ENCODE results near the gene MEAF6.
"Not testable (repeated sequence)": the region's sequence is repeated elsewhere in the genome, so short reads cannot be mapped to it uniquely, and the experiment has no call there.

Gene MEAF6

DNA sequence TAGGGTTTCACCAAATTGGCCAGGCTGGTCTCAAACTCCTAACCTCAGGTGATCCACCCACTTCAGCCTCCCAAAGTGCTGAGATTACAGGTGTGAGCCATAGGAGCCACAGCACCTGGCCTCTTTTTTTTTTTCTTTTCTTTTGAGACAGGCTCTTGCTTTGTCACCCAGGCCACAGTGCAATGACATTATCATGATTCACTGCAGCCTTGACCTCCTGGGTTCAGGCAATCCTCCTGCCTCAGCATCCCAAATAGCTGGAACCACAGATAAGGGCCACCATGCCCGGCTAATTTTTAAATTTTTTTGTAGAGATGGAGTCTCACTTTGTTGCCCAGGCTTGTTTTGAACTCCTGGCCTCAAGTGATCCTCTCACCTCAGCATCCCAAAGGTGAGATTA, 15.3 kb upstream of the MEAF6 start:
- FAIRE-seq: not testable (repeated sequence)

DNA sequence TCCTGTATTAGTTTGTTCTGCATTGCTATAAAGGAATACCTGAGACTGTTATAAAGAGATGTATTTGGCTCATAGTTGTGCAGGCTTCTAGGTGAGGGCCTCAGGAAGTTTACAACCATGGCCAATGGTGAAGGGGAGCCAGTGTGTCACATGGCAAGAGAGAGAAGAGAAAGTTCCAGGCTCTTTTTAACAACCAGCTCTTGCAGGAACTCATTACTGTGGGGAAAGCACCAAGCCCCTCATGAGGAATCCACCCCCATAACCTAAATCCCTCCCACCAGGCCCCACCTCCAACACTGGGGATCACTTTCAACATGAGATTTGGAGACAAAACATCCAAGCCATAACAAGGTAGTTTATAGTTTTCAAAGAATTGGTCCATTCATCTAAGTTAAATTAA, 5.0 kb upstream of the MEAF6 start:
- FAIRE-seq: no peak

DNA sequence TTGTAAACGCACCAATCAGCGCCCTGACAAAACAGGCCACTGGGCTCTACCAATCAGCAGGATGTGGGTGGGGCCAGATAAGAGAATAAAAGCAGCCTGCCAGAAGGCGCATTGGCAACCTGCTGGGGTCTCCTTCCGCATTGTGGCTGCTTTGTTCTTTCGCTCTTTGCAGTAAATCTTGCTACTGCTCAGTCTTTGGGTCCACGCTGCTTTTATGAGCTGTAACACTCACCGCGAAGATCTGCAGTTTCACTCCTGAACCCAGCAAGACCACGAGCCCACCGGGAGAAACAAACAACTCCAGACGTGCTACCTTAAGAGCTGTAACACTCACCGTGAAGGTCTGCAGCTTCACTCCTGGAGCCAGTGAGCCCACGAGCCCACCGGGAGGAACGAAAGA, 4.4 kb upstream of the MEAF6 start:
- not testable (repeated sequence) for FAIRE-seq

DNA sequence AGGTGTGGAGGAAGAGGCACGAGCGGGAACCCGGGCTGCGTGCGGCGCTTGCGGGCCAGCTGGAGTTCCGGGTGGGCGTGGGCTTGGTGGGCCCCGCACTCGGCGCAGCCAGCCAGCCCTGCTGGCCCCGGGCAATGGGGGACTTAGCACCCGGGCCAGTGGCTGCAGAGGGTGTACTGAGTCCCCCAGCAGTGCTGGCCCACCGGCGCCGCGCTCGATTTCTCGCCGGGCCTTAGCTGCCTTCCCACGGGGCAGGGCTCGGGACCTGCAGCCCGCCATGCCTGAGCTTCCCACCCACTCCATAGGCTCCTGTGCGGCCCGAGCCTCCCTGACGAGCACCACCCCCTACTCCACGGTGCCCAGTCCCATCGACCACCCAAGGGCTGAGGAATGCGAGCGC, 3.7 kb upstream of the MEAF6 start:
- FAIRE-seq: not testable (repeated sequence)

DNA sequence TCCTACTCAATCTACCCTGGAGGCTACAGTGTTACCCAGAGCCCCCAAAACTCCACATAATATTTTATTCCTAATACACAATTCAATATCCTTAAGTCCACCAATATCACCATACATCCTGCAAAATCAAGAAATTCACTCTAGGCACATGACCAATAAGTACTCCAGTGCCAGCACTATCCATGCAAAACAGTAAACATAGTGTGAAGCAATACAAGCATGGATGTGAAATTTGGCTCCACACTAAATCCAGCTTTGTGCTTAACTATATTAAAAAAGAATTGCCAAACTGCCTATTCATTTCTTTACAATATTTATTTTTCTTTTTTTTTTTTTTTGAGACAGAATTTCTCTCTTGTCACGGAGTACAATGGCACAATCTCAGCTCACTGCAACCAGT, 3.0 kb upstream of the MEAF6 start:
- FAIRE-seq: no peak

DNA sequence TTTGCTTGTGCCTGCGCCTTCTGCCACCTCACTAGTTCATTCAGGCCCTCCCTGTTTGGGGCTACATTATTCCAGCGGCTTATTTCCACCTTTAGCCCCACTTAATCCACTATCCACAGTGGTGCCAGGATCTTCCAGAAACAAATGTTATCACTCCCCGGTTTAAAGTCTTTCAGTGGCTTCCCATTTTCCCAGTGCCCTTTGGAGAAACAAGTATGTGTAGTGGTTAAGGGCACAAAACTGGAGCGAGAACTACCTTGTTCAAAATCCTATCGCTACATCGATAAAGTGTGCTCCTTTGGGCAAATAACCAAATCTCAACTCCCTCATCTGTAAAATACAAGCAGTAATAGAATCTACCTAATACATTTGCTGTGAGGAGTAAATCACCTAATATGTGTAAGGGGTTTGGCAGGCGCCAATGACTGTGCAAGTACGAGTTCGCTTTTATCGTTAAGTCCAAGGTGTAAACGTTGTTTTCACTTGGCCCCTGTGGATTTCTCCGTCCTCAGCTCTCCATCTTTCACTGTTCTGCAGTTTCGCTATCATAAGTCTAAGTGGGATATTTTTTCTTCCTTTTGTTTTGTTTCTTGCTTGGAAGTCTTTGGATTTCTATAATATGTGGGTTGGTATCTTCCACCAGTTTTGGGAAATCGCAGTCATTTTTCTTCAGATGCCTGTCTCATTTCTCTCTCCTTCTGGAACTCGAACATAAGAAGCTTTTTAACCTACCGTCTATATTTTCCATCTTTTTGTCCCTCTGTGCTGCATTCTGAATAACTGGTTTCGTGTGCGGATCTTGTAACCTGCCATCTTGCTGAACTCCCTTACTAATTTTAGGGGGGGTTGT, 844 bp upstream of the MEAF6 start:
- no peak for FAIRE-seq

DNA sequence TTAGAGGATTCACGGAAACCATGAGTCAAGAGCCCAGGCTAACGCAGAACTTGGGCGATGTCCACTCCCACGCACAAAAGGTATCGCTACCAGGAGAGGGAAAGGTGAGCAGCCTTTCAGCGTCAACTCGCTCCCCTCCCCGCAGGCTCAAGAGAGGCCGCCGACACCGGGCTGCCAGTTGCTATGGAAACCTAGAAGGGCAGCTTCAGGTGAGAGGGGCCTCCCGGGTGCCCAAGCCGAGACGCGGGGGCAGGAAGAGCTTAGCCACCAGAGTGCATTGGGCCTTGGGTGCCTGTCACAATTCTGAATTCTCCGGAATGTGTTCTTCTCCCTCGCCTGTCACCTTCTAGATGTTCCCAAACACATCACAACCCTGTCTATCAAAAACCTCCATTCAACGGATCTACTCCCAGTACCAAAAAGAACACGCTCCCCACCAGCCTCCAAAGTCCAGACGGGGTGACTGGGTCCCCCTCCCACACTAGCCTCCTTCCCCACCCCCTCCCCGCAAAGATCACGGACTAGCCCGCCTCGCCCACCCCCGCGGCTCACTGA, 694 bp downstream of the MEAF6 start:
- no peak for FAIRE-seq

DNA sequence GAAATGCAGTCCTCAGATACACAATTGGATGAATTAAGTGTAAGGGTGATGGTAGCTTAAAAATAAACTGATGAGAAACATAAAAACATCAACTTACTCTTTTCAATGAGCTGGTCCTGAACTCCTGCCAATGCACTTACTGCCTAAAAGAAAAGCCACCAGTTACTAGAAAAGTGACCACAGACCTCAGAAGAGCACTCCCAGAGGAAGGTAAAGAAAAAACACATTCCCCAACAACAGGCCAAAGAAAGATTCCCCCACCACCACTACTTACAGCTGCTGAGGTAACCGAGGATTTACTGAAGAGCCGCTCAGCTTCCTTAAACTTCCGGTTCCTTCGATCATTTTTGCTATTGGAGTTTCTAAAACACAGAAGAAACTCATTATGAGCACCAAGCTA, 5.4 kb downstream of the MEAF6 start:
- no peak for FAIRE-seq

DNA sequence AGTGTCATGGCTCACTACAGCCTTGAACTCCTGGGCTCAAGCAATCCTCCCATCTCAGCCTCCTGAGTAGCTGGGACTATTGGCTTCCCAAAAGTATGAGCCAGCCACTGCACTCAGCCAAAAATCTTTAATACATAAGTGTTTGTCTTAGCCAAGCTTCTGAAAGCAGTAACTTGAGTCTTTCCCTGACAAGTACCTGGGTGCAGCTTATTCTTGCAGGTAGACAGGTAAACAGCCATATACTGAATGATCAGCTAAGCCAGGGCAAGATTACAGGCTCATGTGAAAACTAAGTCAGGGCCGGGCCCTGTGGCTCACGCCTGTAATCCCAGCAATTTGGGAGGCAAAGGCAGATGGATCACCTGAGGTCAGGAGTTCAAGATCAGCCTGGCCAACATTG, 7.8 kb downstream of the MEAF6 start:
- FAIRE-seq: no peak

DNA sequence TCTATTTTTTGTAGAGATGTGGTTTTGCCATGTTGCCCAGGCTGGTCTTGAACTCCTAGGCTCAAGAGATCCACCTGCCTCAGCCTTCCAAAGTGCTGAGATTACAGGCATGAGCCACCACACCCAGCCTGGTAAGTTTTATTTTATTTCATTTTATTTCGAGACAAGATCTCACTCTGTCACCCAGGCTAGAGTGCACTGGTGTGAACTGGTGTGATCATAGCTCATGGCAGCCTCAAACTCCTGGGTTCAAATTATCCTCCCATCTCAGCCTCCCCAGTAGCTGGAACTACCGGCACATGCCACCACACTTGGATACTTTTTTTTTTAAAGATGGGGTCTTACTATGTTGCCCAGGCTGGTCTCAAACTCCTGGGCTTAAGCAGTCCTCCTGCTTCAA, 11.8 kb downstream of the MEAF6 start:
- FAIRE-seq: not testable (repeated sequence)

DNA sequence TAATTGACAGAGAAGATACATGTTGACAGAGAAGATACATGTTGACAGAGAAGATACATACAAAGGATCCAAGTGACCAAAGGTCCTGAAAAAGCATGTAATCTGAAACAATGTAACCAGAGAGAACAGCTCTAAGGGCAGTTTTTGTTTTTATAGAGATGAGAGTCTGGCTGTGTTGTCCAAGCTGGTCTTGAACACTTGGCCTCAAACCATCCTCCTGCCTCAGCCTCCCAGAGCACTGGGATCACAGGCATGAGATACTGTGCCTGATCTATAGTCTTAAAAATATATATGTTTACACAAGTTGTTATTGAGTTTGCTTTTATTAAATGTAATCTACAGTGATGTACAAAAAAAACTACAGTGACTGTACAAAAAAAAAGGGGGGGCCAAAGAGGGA, 12.5 kb downstream of the MEAF6 start:
- FAIRE-seq: no peak

DNA sequence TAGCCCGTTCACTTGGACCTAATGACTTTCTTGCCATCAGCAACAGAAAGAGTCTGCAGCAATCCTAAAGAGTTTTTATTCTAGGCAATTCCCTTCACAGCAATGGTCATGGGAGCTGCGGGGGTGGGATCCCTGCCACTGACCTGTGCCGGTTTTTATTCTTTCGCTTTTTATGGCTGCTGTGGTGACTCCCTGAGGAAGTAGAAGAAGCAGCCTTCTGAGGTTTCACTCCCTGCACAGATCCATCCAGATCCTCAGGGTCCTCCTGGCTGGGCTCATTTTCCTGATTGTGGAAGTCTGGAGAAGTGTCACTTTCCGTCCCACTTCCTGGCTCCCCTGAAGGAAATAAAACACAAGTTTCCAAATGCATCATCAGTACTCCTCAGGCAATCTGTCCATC, 12.9 kb downstream of the MEAF6 start:
- no peak for FAIRE-seq

DNA sequence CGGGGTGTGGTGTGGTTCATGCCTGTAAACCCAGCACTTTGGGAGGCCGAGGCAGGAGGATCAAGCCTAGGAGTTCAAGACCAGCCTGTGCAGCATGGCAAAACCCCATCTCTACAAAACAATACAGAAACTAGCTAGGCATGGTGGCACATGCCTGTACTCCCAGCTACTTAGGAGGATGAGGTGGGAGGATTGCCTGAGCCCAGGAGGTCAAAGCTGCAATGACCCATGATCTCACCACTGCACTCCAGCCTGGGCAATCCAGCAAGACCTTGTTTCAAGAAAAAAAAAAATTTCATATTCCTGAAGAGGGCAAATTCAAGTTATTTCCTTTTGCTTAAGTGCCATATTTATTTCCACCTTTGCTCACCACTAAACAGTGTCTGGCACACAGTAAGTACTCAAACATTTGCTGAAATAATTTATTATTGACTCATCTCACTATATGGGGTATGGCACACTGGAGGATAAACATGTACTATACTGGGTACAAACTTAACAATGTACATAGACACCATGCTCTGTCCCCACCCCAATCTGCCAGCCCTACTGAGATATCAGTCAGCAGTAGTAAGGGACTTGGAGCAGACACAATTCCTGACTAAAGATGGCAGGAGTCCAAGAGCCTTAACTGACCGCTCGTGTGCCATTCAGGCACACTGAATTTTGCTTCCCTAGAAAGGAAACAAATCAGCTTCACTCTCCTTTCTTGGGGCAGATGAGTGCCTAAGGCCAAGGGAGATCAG, 15.5 kb downstream of the MEAF6 start:
- FAIRE-seq: no peak

DNA sequence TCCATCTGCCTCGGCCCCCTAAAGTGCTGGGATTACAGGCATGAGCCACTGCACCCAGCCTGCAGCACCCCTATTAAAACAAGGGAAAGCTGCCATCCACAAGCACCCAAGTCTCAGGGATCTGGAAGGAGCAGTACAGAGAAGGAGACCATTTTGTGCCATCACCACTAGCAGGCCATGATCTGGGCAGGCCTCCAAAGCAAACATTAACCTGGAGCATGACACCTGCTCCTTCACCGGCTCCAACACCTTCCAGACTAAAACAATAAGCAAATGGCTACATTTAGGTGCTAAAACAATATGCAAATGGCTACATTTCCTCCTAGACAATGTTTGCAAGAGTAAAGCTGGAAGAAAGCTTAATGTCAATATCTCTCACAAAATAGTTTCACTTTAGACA, 16.7 kb downstream of the MEAF6 start:
- peak; percentile 86 for FAIRE-seq

DNA sequence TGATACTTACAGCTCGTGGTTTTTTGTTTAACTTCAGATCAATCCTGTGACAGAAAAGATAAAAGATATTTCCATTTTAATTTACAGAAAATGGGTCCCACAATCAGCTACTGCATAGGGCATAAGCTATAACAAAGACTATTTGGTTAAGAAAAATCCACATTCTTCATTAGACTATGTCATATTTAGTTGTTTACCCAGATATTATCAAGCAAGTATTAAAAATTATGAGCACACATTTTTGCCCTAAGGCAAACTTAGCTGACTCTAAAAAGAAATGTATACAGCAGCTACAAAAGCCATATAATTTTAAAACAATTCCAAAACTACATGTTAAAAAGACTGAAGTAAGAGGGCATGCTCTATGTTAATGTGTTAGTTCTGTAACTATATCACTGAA, 18.7 kb downstream of the MEAF6 start:
- peak; percentile 45 for FAIRE-seq

DNA sequence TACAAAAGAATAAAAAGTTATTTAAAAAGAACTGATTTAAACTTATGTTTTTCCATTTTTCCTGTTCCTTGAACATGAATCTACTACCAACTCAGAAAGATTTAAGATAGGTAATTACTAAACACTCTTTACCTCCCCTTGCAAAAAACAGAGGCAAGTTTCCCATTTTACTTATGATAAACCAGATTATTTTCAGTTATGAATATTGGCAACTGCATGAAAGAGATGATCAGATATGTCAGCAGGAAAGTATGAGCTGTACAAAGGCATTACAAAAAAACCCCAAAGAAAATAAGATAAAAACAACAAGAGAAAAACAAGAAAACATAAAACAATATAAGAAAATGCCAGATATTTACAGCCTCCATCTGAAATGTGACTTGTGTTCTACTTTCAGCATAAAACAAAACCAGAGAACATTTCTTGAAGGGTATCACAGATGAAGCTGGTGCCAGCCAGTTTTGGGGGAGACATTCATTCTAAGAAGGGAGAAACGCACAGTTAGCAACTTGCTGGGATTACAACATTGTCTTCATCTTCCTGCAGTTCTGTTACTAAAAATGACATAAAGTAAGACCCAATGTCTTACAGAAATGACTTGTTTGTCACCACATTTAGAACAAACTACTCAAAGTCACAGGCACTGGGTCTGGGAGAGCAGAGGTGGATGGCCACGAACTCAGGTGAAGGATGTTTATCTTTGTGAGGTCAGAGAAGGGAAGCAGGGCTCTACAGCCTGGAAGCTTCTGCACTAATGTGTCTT, 21.0 kb downstream of the MEAF6 start:
- FAIRE-seq: no peak

DNA sequence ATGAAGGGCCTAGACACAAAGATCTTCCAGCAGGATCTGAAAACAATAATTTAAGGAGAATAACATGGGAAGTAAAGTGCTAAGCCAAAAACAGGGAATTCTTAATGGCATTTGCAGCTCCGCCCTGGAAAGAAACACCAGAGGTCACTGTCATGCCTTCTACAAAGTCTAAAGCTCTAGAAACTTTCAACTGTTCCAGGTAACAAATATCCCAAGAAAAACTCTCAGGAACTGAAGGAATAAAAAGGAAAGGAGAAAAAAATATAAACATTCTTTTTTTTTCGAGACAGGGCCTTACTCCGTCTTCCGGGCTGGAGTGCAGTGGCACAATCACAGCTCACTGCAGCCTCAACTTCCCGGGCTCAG, 27.0 kb downstream of the MEAF6 start:
- FAIRE-seq: no peak

DNA sequence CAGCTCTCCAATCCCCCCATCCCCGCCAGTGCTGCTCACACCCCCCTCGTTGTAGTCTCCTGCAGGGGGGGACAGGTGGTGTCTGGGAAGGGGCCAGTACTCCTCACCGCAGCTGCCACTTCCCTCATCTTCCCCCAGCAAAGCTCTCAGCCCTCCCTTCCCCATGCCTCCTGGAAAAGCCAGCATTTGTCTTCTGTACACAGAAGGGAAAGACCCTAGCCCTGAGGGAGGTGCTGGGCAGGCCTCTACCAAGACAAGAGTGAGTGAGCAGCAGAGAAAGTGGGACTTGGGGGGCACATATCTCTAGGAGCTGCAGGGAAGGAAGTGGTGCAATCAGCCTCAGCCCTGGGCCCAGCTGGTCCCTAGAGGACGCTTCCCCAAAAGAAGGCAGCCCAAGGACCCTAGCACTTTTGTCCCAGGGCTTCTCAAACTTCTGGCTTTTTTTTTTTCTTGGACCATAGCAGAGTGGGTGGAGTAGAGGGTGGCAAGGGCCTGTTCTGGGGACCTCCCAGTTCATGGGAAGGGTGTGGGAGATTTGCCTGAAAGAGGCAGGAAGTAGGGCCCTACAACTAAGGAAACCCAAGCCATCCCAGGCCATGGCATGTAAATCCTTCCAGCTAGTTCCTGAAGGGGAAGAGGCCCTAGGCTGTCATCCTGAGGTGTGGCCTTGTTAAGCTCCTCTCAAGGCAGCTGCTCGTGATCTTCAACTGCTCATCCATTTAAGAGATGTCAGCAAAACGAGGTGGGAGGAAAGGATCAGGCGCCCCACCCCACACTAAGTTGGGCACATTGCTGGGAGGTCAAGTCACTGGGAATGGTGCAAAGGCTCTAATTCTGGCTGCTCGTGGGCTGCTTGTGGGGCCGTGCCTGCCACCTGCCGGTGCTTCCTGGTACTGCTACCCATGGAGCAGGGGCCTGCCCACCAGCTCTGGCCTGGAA, 27.6 kb downstream of the MEAF6 start:
- FAIRE-seq: no peak

DNA sequence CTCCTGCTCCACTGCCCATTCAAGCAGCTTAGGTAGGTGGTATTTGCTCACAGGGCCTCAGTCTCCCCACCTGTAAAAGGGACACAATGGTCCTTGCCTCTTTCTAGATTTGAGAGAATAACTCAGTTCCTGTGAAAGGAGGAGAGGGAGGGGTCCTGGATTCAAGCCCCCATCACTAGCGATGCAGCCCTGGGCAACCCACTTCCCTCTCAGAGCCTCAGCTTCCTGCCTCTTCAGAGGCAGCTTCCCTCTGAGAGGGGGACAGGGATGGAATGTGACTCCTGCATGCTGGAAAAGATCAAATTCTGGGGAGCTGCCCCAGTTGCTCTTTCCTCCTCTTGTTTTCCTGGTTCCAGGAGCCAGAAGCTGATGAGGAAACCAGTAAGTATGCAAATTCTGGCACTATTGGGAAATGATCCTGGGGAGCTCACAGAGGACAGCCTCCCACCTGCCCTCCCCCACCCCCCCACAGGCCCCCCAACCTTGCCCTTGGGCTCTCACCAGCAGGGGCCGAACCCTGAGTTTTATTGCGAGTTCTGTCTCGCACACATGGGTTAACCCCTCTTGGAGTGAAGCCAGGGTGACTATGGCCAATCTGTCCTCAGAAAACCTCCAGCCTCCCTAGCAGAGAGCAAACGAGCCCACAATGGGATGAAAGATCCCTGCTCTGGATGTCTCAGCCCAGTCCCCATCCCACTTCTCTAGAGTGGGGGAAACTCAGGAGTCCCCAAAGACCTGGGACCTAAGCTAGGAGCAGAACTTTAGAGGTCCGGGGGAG, 28.5 kb downstream of the MEAF6 start:
- FAIRE-seq: no peak

DNA sequence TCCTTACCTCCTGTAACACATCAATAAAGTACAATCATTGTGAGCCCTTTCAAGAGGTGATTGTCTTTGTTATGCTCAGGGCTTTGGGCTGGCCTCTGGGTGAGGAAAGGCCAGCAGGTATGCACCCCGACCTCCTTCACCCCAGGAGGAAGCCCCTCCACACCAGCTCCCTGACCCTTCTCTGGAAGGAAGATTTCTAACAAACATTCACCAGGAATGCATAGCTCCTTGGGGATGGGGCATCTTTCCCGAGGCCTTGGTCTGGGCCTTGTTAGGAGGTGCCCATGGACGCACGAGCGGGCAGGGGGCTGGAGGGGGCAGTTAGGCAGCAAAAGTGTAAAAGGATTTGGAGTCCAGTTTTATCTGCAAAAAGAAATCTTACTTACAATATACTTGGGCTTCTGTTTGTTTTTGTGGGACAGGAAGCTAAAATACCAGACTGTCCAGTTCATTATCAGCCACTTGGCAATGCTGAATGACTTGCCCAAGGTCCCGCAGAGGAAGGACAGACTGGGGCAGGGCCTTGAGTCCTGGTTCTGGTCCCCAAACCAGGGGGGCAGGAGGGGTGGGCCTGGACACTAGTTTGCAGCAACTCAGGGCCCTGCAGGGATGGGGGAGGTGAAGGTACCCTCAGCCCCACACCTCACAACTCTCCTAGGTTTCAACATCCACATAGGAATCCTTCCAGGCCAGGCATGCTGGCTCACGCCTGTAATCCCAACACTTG, 30.1 kb downstream of the MEAF6 start:
- no peak for FAIRE-seq

DNA sequence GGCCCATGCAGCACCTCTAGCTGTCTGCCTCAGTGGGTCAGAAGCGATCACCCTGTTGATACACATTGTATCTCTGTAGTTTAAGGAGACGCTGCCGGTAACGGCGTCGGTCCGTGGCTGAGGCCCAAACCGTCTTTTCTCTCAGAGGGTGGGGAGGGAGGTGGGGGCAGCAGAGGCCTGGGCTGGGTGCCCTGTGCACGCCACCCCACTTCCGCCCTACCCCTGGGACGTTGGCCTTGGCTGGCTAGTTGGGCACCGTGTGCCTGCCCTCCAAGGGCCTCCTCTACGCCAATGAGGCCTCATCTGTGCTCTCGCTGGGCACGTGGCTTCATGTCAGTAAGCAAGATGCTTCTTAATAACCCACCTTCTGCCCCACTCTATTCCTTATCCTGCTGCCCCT, 30.8 kb downstream of the MEAF6 start:
- FAIRE-seq: no peak

Data from islet of Langerhans (tissue), 1 donor.